Activated T-cell treated with anti-CD3 and anti-CD28 coated beads, Interleukin-2, amount 50 U/mL, for 4 hours (primary cell): ENCODE data around the gene FNDC10. TPM values are rescaled to one million over a fixed set of nuclear protein-coding genes. Genes with fewer than 3 reads are reported as not detected.
A peak's percentile ranks its signal among the peaks of the same experiment; 100 is the strongest.

ENCODE experiments used
- ATAC-seq, 2 donors: fragments of 200-7000 bp; cut with Tn5 transposase; one replicate each; pipeline ENCODE4 v1.10.0; 2021
- DNase-seq: peaks from one replicate; pipeline ENCODE4 v3.0.0-alpha.2; 2020
- H3K27me3 Mint-ChIP-seq: one replicate; pipeline ENCODE4 v1.8.0; 2021; ENCODE audit warnings: low read depth, mixed read lengths
- H3K36me3 Mint-ChIP-seq: one replicate; pipeline ENCODE4 v1.8.0; 2022; ENCODE audit warnings: mixed read lengths; ENCODE audit not compliant: insufficient read depth
- H3K4me1 Mint-ChIP-seq: one replicate; pipeline ENCODE4 v1.8.0; 2021; ENCODE audit warnings: low read depth, mixed read lengths
- H3K4me3 Mint-ChIP-seq: one replicate; pipeline ENCODE4 v1.8.0; 2021; ENCODE audit warnings: mild to moderate bottlenecking, moderate library complexity, mixed read lengths
- H3K9me3 Mint-ChIP-seq: one replicate; pipeline ENCODE4 v1.8.0; 2021; ENCODE audit warnings: mixed read lengths
- total RNA-seq, 3 donors: library from RNA; stranded (reverse); gene quantifications; one replicate each; pipeline ENCODE4 v1.2.1, GENCODE V29; 2021

Gene FNDC10
- total RNA-seq, 3 donors from 2014 or later: 3.0 to 4.8 (median 3.8) TPM

DNA sequence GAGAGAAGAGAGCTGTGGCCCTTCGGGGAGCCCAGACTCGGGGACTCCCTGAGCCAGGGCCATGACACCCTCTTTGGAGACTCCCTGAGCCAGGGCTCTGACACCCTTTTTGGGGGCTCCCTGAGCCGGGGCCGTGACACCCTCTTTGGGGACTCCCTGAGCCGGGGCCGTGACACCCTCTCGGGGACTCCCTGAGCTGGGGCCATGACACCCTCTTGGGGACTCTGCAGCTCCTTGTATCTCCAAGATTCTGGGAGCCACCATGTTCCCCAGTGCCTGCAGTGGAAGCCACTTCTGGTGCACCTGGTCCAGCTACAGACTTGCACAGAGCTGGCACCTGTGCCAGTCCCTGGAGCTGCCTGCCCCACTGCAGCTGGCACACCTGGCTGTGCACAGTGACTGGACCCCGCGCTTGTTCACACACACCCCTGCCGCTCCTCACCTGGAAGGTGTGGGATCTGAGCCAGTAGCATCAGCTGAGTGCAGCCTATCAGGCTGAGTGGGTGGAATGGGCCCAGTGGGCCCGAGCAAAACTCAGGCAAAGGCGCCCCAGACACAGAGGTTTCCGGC, 21.5 kb downstream of the FNDC10 start:
- peaks cover 2% of the 10 kb centered on the region for H3K36me3 Mint-ChIP-seq
- H3K4me3 Mint-ChIP-seq: no peak overlapping the region

DNA sequence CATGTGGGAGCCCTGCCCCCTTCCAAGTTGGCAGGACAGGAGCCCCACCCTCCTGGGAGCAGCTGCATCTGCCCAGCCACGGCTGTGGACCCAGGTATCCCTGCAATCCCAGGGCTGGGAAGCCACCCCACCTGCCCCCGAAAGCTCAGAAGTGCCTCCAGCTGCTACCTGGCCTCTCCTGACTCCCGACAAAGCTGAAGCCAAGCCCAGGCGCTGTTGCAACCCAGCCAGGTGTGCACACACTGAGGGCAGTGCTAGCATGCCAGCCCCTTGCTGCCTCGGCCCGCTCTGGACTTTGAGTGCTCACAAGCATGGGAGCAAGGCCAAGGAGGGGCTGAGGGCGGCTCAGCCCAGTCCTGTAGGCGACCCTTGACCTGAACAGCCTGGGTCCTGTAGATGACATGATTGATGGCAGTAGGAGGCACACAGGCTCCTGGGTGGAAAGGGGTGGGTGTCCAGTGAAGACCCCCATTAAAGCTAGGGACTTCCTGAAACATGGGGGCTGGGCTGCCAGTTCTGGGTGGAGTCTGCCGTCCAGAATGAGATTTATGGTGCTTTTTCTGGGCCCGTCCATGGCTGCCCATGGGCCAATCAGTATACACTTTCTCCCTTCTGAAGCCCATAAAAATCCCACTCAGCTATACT, 22.4 kb downstream of the FNDC10 start:
- Mint-ChIP-seq H3K4me3 (no peak overlapping the region), H3K27me3 (peaks cover 15% of the 10 kb centered on the region), H3K36me3 (peaks cover 4% of the 10 kb centered on the region), H3K9me3 (no peaks in the 10 kb centered on the region), H3K4me1 (peaks cover 17% of the 10 kb centered on the region)
- DNase-seq (no peak), ATAC-seq (no peak)

More for the DNA sequence above, 21.5 kb downstream of the FNDC10 start:
- Mint-ChIP-seq H3K27me3 (peaks cover 22% of the 10 kb centered on the region), H3K9me3 (no peaks in the 10 kb centered on the region), H3K4me1 (peaks cover 14% of the 10 kb centered on the region)
- ATAC-seq: no peak
- DNase-seq: no peak

DNA sequence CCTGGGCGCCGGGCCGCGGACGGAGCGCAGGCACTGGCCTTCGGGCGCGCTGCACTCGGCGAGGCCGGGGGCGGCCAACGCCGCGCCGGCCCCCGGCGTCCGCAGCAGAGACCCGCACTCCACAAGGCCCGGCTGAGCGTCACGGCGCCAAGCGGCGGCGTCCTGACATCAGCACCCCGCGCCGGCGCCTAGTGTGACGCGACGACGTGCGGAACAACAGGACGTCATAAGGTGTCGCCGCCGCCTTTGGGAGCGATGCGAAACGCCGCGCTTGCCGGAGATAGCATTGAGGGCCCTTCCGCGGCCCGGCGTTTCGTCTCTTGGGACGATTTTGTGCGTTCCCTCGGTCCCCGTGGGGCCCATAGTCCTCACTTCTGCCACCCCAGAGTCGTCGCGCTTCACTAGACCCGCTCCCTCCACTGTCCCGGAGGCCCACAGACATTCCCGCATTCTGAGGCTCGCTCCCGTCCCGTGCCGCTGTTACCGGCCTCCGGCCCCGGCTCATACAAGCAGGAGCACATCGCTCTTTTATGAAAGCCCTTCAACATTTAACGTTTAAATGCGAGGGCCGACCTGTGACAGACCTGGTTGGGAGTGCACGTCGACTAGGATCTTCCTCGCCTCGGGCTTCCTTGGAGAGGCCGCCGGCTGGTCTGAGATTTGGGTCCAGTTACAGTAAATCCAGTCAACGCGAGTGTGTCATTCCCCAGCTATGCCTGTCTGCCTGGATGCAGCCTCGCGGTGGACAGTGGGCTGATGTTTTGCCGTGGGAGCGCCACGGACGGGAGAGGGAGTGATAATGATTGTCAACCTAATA, 25.0 kb downstream of the FNDC10 start, which contains the start of gene SSU72:
TSS of gene SSU72 (minus strand) at position 143 of the 817 bp plus-strand sequence. CDS start 306 bp downstream, outside the sequence.
- Mint-ChIP-seq H3K4me1 (peaks cover 32% of the 10 kb centered on the region), H3K27me3 (no peaks in the 10 kb centered on the region), H3K36me3 (peaks cover 13% of the 10 kb centered on the region), H3K4me3 (peak within 1 kb of the TSS; percentile 98), H3K9me3 (no peaks in the 10 kb centered on the region)
- peak; percentile 85 to 87 for ATAC-seq
- DNase-seq: peak; percentile 91

DNA sequence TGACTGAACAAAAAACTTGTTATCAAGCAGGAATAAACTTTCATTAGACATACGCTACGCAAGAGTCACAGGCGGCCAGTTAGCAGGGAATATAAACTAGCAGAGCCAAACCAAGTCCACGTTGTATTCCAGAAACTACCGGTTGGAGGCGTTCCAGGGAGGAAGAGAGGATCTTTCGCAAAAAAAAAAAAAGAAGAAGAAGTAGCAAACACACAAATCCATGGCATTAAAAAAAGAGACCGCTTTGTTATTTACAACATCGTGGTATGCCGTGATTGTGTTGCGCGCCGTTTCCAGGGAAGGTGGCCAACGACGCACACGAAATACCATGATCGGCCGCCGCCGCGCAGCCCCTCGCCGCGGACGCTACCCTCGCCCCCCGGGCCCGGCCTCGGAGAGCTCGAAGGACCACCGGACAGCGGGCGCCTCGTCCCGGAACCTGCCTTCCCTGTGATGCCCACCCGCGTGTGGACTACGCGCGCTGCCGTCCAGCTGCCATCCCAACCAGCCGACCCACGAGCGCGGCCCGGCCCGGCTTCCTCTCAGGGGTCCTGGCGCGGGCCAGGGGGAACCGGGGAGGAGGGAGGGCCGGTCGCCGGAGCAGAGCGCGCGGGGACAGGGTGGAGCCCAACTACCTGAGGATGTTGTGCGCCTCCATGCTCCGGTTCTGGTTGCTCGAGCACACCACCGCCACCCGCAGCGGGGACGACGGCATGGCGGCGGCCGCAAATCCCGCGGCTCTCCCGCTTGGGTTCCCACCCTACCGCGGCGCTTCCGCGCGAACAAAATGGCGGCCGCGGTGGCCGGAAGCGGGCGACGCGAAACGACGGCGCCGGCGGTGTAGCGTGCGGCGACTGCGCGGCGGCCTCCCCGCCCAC, 25.9 kb downstream of the FNDC10 start:
- Mint-ChIP-seq H3K27me3 (no peaks in the 10 kb centered on the region), H3K36me3 (peaks cover 13% of the 10 kb centered on the region), H3K9me3 (no peaks in the 10 kb centered on the region), H3K4me1 (peaks cover 41% of the 10 kb centered on the region), H3K4me3 (peak overlapping the region; percentile 95)
- peak; percentile 86 to 87 for ATAC-seq
- DNase-seq: peak; percentile 57

- DNase-seq (no peak), ATAC-seq (no peak)
- Mint-ChIP-seq H3K36me3 (peaks cover 25% of the 10 kb centered on the region), H3K4me3 (peak overlapping the region; percentile 24), H3K27me3 (no peaks in the 10 kb centered on the region), H3K9me3 (no peaks in the 10 kb centered on the region), H3K4me1 (peaks cover 46% of the 10 kb centered on the region)
Observed at GRCh38 chr1:1569341-1569740, 30.6 kb downstream of the FNDC10 start.

- peaks cover 30% of the 10 kb centered on the region for H3K36me3 Mint-ChIP-seq
- no peaks in the 10 kb centered on the region for H3K27me3 Mint-ChIP-seq
- no peak for DNase-seq
- H3K4me3 Mint-ChIP-seq: no peak overlapping the region
- no peak for ATAC-seq
- no peaks in the 10 kb centered on the region for H3K9me3 Mint-ChIP-seq
- peaks cover 42% of the 10 kb centered on the region for H3K4me1 Mint-ChIP-seq
Observed at GRCh38 chr1:1567891-1568291, 32.0 kb downstream of the FNDC10 start.

GRCh38 chr1:1567152-1567875, 32.6 kb downstream of the FNDC10 start:
- Mint-ChIP-seq H3K9me3 (no peaks in the 10 kb centered on the region), H3K4me3 (no peak overlapping the region), H3K36me3 (peaks cover 30% of the 10 kb centered on the region), H3K4me1 (peaks cover 42% of the 10 kb centered on the region), H3K27me3 (no peaks in the 10 kb centered on the region)
- no peak for DNase-seq
- no peak for ATAC-seq

GRCh38 chr1:1565340-1565739, 34.6 kb downstream of the FNDC10 start:
- peaks cover 31% of the 10 kb centered on the region for H3K4me1 Mint-ChIP-seq
- H3K36me3 Mint-ChIP-seq: peaks cover 24% of the 10 kb centered on the region
- H3K27me3 Mint-ChIP-seq: no peaks in the 10 kb centered on the region

GRCh38 chr1:1564268-1564667, 35.7 kb downstream of the FNDC10 start:
- H3K4me3 Mint-ChIP-seq: no peak overlapping the region
- H3K27me3 Mint-ChIP-seq: no peaks in the 10 kb centered on the region
- ATAC-seq (no peak), DNase-seq (no peak)
- H3K4me1 Mint-ChIP-seq: peaks cover 21% of the 10 kb centered on the region
- H3K9me3 Mint-ChIP-seq: no peaks in the 10 kb centered on the region
- peaks cover 21% of the 10 kb centered on the region for H3K36me3 Mint-ChIP-seq

More at GRCh38 chr1:1565340-1565739, 34.6 kb downstream of the FNDC10 start:
- no peak for ATAC-seq
- no peaks in the 10 kb centered on the region for H3K9me3 Mint-ChIP-seq
- DNase-seq: no peak
- no peak overlapping the region for H3K4me3 Mint-ChIP-seq

- H3K36me3 Mint-ChIP-seq: peaks cover 21% of the 10 kb centered on the region
- no peaks in the 10 kb centered on the region for H3K9me3 Mint-ChIP-seq
- H3K27me3 Mint-ChIP-seq: no peaks in the 10 kb centered on the region
- no peak overlapping the region for H3K4me3 Mint-ChIP-seq
- DNase-seq (no peak), ATAC-seq (no peak)
- peaks cover 18% of the 10 kb centered on the region for H3K4me1 Mint-ChIP-seq
Observed at GRCh38 chr1:1563688-1564087, 36.2 kb downstream of the FNDC10 start.

GRCh38 chr1:1562556-1563195, 37.3 kb downstream of the FNDC10 start:
- peaks cover 21% of the 10 kb centered on the region for H3K36me3 Mint-ChIP-seq
- H3K27me3 Mint-ChIP-seq: no peaks in the 10 kb centered on the region
- DNase-seq (no peak), ATAC-seq (no peak)
- H3K9me3 Mint-ChIP-seq: no peaks in the 10 kb centered on the region
- H3K4me3 Mint-ChIP-seq: no peak overlapping the region
- H3K4me1 Mint-ChIP-seq: peaks cover 15% of the 10 kb centered on the region

DNA sequence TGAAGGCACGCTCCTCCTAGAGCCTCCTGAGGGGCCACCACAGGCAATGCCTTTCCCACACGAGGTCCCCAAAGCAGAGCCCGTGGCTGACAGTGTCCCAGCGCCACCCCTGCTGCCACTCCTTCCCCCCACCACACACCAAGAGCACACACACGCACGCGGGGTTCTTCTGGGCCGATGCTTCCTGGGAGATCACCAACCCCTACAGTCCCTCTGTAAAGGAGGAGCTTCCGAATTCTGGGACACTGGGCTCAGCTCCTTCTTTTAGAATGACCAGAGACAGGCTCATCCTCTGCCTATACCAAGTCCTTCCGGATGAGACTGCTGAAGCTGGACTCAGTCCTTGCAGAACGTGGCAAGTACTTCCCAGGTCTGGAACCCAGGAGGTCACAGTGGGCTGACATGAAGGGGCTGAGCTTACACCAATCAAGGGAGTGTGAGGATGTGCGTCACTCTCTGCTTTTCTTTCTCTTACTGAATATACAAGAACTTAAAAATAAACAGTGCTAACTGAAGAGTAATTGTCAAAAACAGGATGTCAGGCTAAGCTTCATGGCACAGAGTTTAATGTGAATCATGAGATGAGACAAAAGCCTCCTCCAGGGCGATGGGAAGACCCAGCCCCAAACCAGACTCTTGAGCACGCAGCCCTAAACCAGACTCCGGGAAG, 38.0 kb downstream of the FNDC10 start:
- ATAC-seq (no peak), DNase-seq (no peak)
- Mint-ChIP-seq H3K36me3 (peaks cover 21% of the 10 kb centered on the region), H3K4me3 (no peak overlapping the region), H3K4me1 (peaks cover 9% of the 10 kb centered on the region), H3K27me3 (no peaks in the 10 kb centered on the region), H3K9me3 (no peaks in the 10 kb centered on the region)

DNA sequence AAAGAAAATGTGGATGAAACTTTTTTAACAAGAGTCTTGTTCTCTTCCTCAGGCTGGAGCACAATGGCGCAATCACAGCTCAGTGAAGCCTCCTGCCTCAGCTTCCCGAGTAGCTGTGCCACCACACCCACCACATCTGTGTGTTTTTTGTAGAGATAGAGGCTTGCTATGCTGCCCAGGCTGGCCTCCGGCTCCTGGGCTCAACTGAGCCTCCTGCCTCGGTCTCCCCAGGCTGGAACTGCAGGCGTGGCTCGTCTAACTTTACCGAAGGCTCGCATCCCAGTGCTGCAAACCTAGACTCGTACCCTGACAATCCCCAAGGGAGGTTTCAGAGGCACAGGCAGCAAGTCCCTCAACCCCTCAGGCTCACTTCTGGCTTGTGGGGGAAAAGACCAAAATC, 39.8 kb downstream of the FNDC10 start:
- Mint-ChIP-seq H3K4me3 (no peak overlapping the region), H3K4me1 (peaks cover 5% of the 10 kb centered on the region), H3K9me3 (no peaks in the 10 kb centered on the region), H3K36me3 (peaks cover 18% of the 10 kb centered on the region), H3K27me3 (no peaks in the 10 kb centered on the region)
- ATAC-seq (no peak), DNase-seq (no peak)
